GM18951 (cell line): ENCODE data around the gene UBIAD1.

ENCODE experiments used
- POLR2A ChIP-seq: IDR thresholded peaks from 4 replicates; pipeline ENCODE4 v1.6.1; 2011; ENCODE audit warnings: mild to moderate bottlenecking; ENCODE audit not compliant: insufficient read length, insufficient read depth; ENCODE audit errors: extremely low read depth
- in situ Hi-C: fragments of 300-500 bp; cut with MboI; formaldehyde crosslinking; loops from one replicate; pipeline ENCODE4 v1.12.0; 2022; ENCODE audit warnings: low sequenced_read_pairs, mixed read lengths, inconsistent platforms; ENCODE audit not compliant: unreplicated experiment

The UBIAD1 gene

GRCh38 chr1:11309385-11309784, 36.4 kb downstream of the UBIAD1 start:
- in situ Hi-C loops: no loop called here

GRCh38 chr1:11311816-11312755, 39.1 kb downstream of the UBIAD1 start:
- in situ Hi-C loops: no loop called here
- TF ChIP-seq POLR2A: no peak

More at GRCh38 chr1:11309385-11309784, 36.4 kb downstream of the UBIAD1 start:
- TF ChIP-seq POLR2A: no peak

GRCh38 chr1:11314959-11315358, 42.0 kb downstream of the UBIAD1 start:
- TF ChIP-seq POLR2A: no peak
- in situ Hi-C loops: no loop called here

- in situ Hi-C loops: no loop called here
- no peak for TF ChIP-seq POLR2A
Measured at GRCh38 chr1:11316701-11317100, 43.7 kb downstream of the UBIAD1 start.

GRCh38 chr1:11318982-11319381, 46.0 kb downstream of the UBIAD1 start:
- in situ Hi-C loops: no loop called here
- TF ChIP-seq POLR2A: no peak

GRCh38 chr1:11320153-11320936, 47.3 kb downstream of the UBIAD1 start:
- in situ Hi-C loops: loop anchor here (5.0 to 10.0 kb wide), 2 partner anchors 137 to 294 kb away; no protein-coding TSS in a partner anchor
- no peak for TF ChIP-seq POLR2A

GRCh38 chr1:11321656-11322491, 48.9 kb downstream of the UBIAD1 start:
- in situ Hi-C loops: loop anchor here (5.0 to 10.0 kb wide), 2 partner anchors 135 to 293 kb away; no protein-coding TSS in a partner anchor
- no peak for TF ChIP-seq POLR2A

- in situ Hi-C loops: loop anchor here (5.0 to 10.0 kb wide), 2 partner anchors 133 to 290 kb away; no protein-coding TSS in a partner anchor
- TF ChIP-seq POLR2A: no peak
Measured at GRCh38 chr1:11324567-11325165, 51.7 kb downstream of the UBIAD1 start.

- in situ Hi-C loops: loop anchor here (10.0 kb wide), 1 partner anchor 289 kb away; no protein-coding TSS in a partner anchor
- no peak for TF ChIP-seq POLR2A
Measured at GRCh38 chr1:11326070-11326469, 53.1 kb downstream of the UBIAD1 start.

GRCh38 chr1:11328444-11328843, 55.4 kb downstream of the UBIAD1 start:
- TF ChIP-seq POLR2A: no peak
- in situ Hi-C loops: loop anchor here (10.0 kb wide), 1 partner anchor 286 kb away; no protein-coding TSS in a partner anchor

GRCh38 chr1:11330411-11330810, 57.4 kb downstream of the UBIAD1 start:
- no peak for TF ChIP-seq POLR2A
- in situ Hi-C loops: no loop called here

- in situ Hi-C loops: no loop called here
- no peak for TF ChIP-seq POLR2A
Measured at GRCh38 chr1:11331036-11331944, 58.3 kb downstream of the UBIAD1 start.
